H1 (cell line): ENCODE data around the gene VPS26A. TPM values are rescaled to one million over a fixed set of nuclear protein-coding genes. Genes with fewer than 3 reads are reported as not detected.

Source experiments
- CTCF ChIA-PET: fragments of 300-600 bp; sonication (Branson Sonifier 250); formaldehyde crosslinking; loops from one replicate; lab custom pipeline; 2021; ENCODE audit not compliant: partially characterized antibody; lab: Charles Lee
- POLR2A ChIA-PET: fragments of 300-600 bp; sonication (Branson Sonifier 250); formaldehyde crosslinking; loops from one replicate; lab custom pipeline; 2021; ENCODE audit warnings: inconsistent platforms; ENCODE audit not compliant: partially characterized antibody; lab: Charles Lee
- DNase-seq, 2 experiments: peaks; one replicate each; pipeline versions ENCODE4 v3.0.0 to v3.0.0-alpha.2; 2010 to 2022; ENCODE audit warnings: low spot score in 2 of 2, low read depth in 1 of 2, mixed read lengths in 1 of 2
- FAIRE-seq: peaks from 2 replicates; lab custom pipeline; 2011; peaks lifted over from hg19 to GRCh38; lab: Jason Lieb, UNC
- H2AFZ ChIP-seq: 2 replicates; pipeline ENCODE4 v1.8.1; 2012; ENCODE audit warnings: low read length, inconsistent platforms
- H2AK5ac ChIP-seq: 2 replicates; pipeline ENCODE4 v1.6.1; 2013; ENCODE audit warnings: low read depth, low read length
- H2BK120ac ChIP-seq: replicated peaks from 2 replicates; pipeline ENCODE3; 2013; ENCODE audit warnings: low read depth, low read length, inconsistent platforms
- H2BK12ac ChIP-seq: 2 replicates; pipeline ENCODE4 v1.6.1; 2013; ENCODE audit warnings: low read depth, low read length
- H2BK15ac ChIP-seq: 2 replicates; pipeline ENCODE4 v1.6.1; 2013; ENCODE audit warnings: low read length
- H2BK20ac ChIP-seq: 2 replicates; pipeline ENCODE4 v1.6.1; 2013; ENCODE audit warnings: low read length
- H2BK5ac ChIP-seq: 2 replicates; pipeline ENCODE4 v1.6.1; 2013; ENCODE audit warnings: low read depth, low read length
- H3K14ac ChIP-seq: 2 replicates; pipeline ENCODE4 v1.6.1; 2013; ENCODE audit warnings: inconsistent platforms; ENCODE audit not compliant: insufficient read length
- H3K18ac ChIP-seq: 2 replicates; pipeline ENCODE4 v1.6.1; 2013; ENCODE audit warnings: low read length; ENCODE audit errors: extremely low read depth
- H3K23ac ChIP-seq: 2 replicates; pipeline ENCODE4 v1.6.1; 2013; ENCODE audit warnings: inconsistent platforms; ENCODE audit not compliant: insufficient read length
- H3K23me2 ChIP-seq: 2 replicates; pipeline ENCODE4 v1.6.1; 2013; ENCODE audit warnings: low read depth, low read length
- H3K27ac ChIP-seq: 2 replicates; pipeline ENCODE4 v1.6.1; 2011; ENCODE audit warnings: low read depth, low read length, inconsistent platforms
- H3K27me3 ChIP-seq, 4 experiments: replicated peaks in 1 of 4; 1 replicate in 1 of 4; 2 replicates in 3 of 4; pipeline versions ENCODE4 v1.6.1 to v1.8.1; 2011 to 2013; ENCODE audit warnings: low read length in 3 of 4, mild to moderate bottlenecking in 3 of 4, inconsistent platforms in 2 of 4, mixed read lengths in 2 of 4, moderate library complexity in 1 of 4; ENCODE audit not compliant: control insufficient read depth in 3 of 4, insufficient read depth in 3 of 4; ENCODE audit errors: extremely low read depth in 1 of 4
- H3K36me3 ChIP-seq, 4 experiments: 2 replicates each; pipeline versions ENCODE4 v1.6.1 to v1.8.1; 2011 to 2013; ENCODE audit warnings: mild to moderate bottlenecking in 4 of 4, low read length in 3 of 4, moderate library complexity in 2 of 4, control low read depth in 1 of 4, inconsistent platforms in 1 of 4; ENCODE audit not compliant: insufficient read depth in 4 of 4, control insufficient read depth in 2 of 4
- H3K4ac ChIP-seq: replicated peaks from 2 replicates; pipeline ENCODE3; 2013; ENCODE audit warnings: low read length, low read depth, mixed read lengths, inconsistent platforms; ENCODE audit not compliant: insufficient read length
- H3K4me1 ChIP-seq, 4 experiments: replicated peaks in 1 of 4; 1 replicate in 1 of 4; 2 replicates in 3 of 4; pipeline versions ENCODE4 v1.6.1 to v1.8.1; 2011 to 2013; ENCODE audit warnings: low read length in 3 of 4, inconsistent platforms in 2 of 4, mixed read lengths in 1 of 4; ENCODE audit not compliant: insufficient read depth in 4 of 4, control insufficient read depth in 3 of 4
- H3K4me2 ChIP-seq, 2 experiments: 2 replicates each; pipeline versions ENCODE4 v1.6.1 to v1.8.1; 2011 to 2013; ENCODE audit warnings: low read depth in 2 of 2, low read length in 2 of 2, control low read depth in 1 of 2, inconsistent platforms in 1 of 2, mild to moderate bottlenecking in 1 of 2; ENCODE audit not compliant: insufficient read depth in 1 of 2
- H3K4me3 ChIP-seq, 4 experiments: fragments of 200-600, 300-600 bp in 1 of 4; sonication (generic), shearing (Covaris generic), sonication (Bioruptor Twin) in 1 of 4; 2 replicates each; pipeline versions ENCODE4 v1.5.1 to v1.8.1; 2011 to 2016; ENCODE audit warnings: low read length in 4 of 4, low read depth in 3 of 4, control low read depth in 2 of 4, inconsistent platforms in 2 of 4, mild to moderate bottlenecking in 2 of 4, mixed read lengths in 1 of 4, moderate library complexity in 1 of 4; ENCODE audit not compliant: insufficient read depth in 2 of 4; ENCODE audit errors: extremely low read depth in 1 of 4
- H3K56ac ChIP-seq: replicated peaks from 2 replicates; pipeline ENCODE3; 2013; ENCODE audit warnings: low read depth, mild to moderate bottlenecking, mixed read lengths, low read length, inconsistent platforms; ENCODE audit not compliant: insufficient read length
- H3K79me1 ChIP-seq: 2 replicates; pipeline ENCODE4 v1.6.1; 2013; ENCODE audit warnings: low read depth, low read length, control low read depth
- H3K79me2 ChIP-seq, 2 experiments: 2 replicates each; pipeline versions ENCODE4 v1.6.1 to v1.8.1; 2012 to 2013; ENCODE audit warnings: low read length in 2 of 2, mild to moderate bottlenecking in 2 of 2, inconsistent platforms in 1 of 2; ENCODE audit not compliant: insufficient read depth in 2 of 2, control insufficient read depth in 1 of 2
- H3K9ac ChIP-seq, 4 experiments: replicated peaks in 1 of 4; 1 replicate in 1 of 4; 2 replicates in 3 of 4; pipeline versions ENCODE4 v1.6.1 to v1.8.1; 2011 to 2013; ENCODE audit warnings: low read depth in 3 of 4, low read length in 3 of 4, control low read depth in 2 of 4, mild to moderate bottlenecking in 2 of 4, moderate library complexity in 2 of 4, inconsistent platforms in 1 of 4; ENCODE audit errors: extremely low read depth in 1 of 4
- H3K9me3 ChIP-seq, 2 experiments: 2 replicates each; pipeline versions ENCODE4 v1.6.1 to v1.8.1; 2012 to 2013; ENCODE audit warnings: mild to moderate bottlenecking in 2 of 2, moderate library complexity in 2 of 2, control low read depth in 1 of 2, inconsistent platforms in 1 of 2, low read depth in 1 of 2, low read length in 1 of 2, mixed read lengths in 1 of 2; ENCODE audit not compliant: insufficient read depth in 2 of 2
- H4K20me1 ChIP-seq, 2 experiments: replicated peaks in 1 of 2; 2 replicates each; pipeline versions ENCODE3 to v1.8.1; 2011 to 2013; ENCODE audit warnings: inconsistent platforms in 2 of 2, low read length in 2 of 2, mild to moderate bottlenecking in 1 of 2; ENCODE audit not compliant: insufficient read depth in 2 of 2, control insufficient read depth in 1 of 2
- H4K5ac ChIP-seq: 2 replicates; pipeline ENCODE4 v1.6.1; 2013; ENCODE audit warnings: low read length, low read depth, mixed read lengths, inconsistent platforms; ENCODE audit not compliant: insufficient read length
- H4K8ac ChIP-seq: 2 replicates; pipeline ENCODE4 v1.8.0; 2013; ENCODE audit warnings: mild to moderate bottlenecking, moderate library complexity, low read length, inconsistent platforms; ENCODE audit not compliant: insufficient read depth; ENCODE audit errors: extremely low read depth
- H4K91ac ChIP-seq: replicated peaks from 2 replicates; pipeline ENCODE3; 2013; ENCODE audit warnings: low read length, mixed read lengths, inconsistent platforms; ENCODE audit not compliant: insufficient read length
- FOSL1 ChIP-seq: IDR thresholded peaks from 2 replicates; pipeline ENCODE4 v1.6.1; 2011; ENCODE audit warnings: mild to moderate bottlenecking, low read depth, low read length, moderate library complexity; ENCODE audit not compliant: insufficient read depth
- NANOG ChIP-seq: IDR thresholded peaks from 2 replicates; pipeline ENCODE4 v1.6.1; 2011; ENCODE audit warnings: low read length, low read depth, mild to moderate bottlenecking, inconsistent platforms; ENCODE audit not compliant: insufficient read depth, poor library complexity, severe bottlenecking
- whole genome bisulfite sequencing, 2 experiments: shearing (Covaris generic) in 1 of 2; methylation state at CpG; one replicate each; pipeline versions ENCODE4 v1.1.6 to v1.1.7; 2013 to 2015; ENCODE audit warnings: low lambda C conversion rate in 2 of 2, mixed read lengths in 2 of 2, inconsistent platforms in 1 of 2, low coverage in 1 of 2, missing lambda C conversion rate in 1 of 2; ENCODE audit not compliant: insufficient replicate concordance in 2 of 2, insufficient coverage in 1 of 2, insufficient read length in 1 of 2; ENCODE audit errors: extremely low coverage in 1 of 2, missing lambda C conversion rate in 1 of 2; 5-methylcytosine and 5-hydroxymethylcytosine counted together
- polyA plus RNA-seq, 7 experiments: library from polyadenylated mRNA; depleted of rRNA in 3 of 7; stranded (reverse) in 5 of 7; unstranded in 2 of 7; fragments of >200 nt in 5 of 7; fragments of 200-250 nt in 2 of 7; gene quantifications; 1 replicate in 5 of 7; 2 replicates in 1 of 7; 4 replicates in 1 of 7; pipeline versions ENCODE4 v1.2.1 to v1.2.3, GENCODE V29; 2011 to 2013; ENCODE audit warnings: missing spikeins in 2 of 7, mixed read lengths in 2 of 7
- total RNA-seq: library from RNA; stranded (reverse); fragmentation: NEBNext Ultra II Directional; extraction: Animal tissue kit (Norgen Biotek cat#: 25700); gene quantifications from 2 replicates; pipeline ENCODE4 v1.2.1, GENCODE V29; 2021
- TF ChIP-seq, protein P1 (sequence below): IDR thresholded peaks from 2 replicates; pipeline ENCODE4 v1.6.1; 2012; ENCODE audit warnings: low read length, inconsistent platforms

Gene VPS26A
- total and polyA plus RNA-seq, 2 of the 8 experiments (the other 6 are each of a cell fraction or from before 2014, with no cell fraction given) = 10.7 to 44.8 TPM

- CTCF ChIA-PET = interaction anchor here (1.4 to 1.5 kb wide), 2 partner anchors 8 to 49 kb away, joined by 3 to 4 read pairs; no protein-coding TSS in a partner anchor
- Histone ChIP-seq H3K36me3 (peaks cover 0 to 3% (median 0%) of the 10 kb centered on the region in 4 experiments; a peak in 2 of 8 replicates), H3K27me3 (no peaks in the 10 kb centered on the region), H4K5ac (no peak overlapping the region), H3K23me2 (no peaks in the 10 kb centered on the region), H4K91ac (no peak overlapping the region), H3K56ac (no peak overlapping the region), H3K4me1 (no peaks in the 10 kb centered on the region), H2BK12ac (no peak overlapping the region), H2BK5ac (no peak overlapping the region), H3K23ac (no peak overlapping the region), H4K20me1 (peaks cover 2 to 9% of the 10 kb centered on the region in 2 experiments), H2BK20ac (no peak overlapping the region), H2AFZ (no peak overlapping the region), H3K14ac (no peak overlapping the region), H3K4me2 (no peak overlapping the region), H3K18ac (no peak overlapping the region), H4K8ac (no peak overlapping the region), H2AK5ac (no peak overlapping the region), H2BK15ac (no peak overlapping the region), H3K79me1 (no peaks in the 10 kb centered on the region; the same call in 1 of the 2 replicates), H2BK120ac (no peak overlapping the region), H3K9me3 (no peaks in the 10 kb centered on the region), H3K9ac (no peak overlapping the region), H3K79me2 (peaks cover 0 to 36% of the 10 kb centered on the region in 2 experiments; a peak in 2 of 4 replicates), H3K4me3 (no peak overlapping the region), H3K27ac (no peak overlapping the region), H3K4ac (no peak overlapping the region)
- FAIRE-seq (no peak), DNase-seq (no peak)
- WGBS, 2 experiments = 96% methylated on average over 1 of the region's 1 CpG; no CpG with 5 or more reads in 1 of the 2 experiments
- POLR2A ChIA-PET = no interaction called here
- TF ChIP-seq NANOG = no peak
- no peak for TF ChIP-seq FOSL1
- TF ChIP-seq, protein P1, sequence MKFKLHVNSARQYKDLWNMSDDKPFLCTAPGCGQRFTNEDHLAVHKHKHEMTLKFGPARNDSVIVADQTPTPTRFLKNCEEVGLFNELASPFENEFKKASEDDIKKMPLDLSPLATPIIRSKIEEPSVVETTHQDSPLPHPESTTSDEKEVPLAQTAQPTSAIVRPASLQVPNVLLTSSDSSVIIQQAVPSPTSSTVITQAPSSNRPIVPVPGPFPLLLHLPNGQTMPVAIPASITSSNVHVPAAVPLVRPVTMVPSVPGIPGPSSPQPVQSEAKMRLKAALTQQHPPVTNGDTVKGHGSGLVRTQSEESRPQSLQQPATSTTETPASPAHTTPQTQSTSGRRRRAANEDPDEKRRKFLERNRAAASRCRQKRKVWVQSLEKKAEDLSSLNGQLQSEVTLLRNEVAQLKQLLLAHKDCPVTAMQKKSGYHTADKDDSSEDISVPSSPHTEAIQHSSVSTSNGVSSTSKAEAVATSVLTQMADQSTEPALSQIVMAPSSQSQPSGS = no peak
These were observed 17.3 kb downstream of the VPS26A start for GRCh38 chr10:69141304-69141703.
